Muscle layer of duodenum (tissue), 2 donors: Measurements from ENCODE around the gene KCNIP4.

ENCODE experiments used
- H3K27ac ChIP-seq: one replicate; pipeline ENCODE4 v1.7.0; 2013; ENCODE audit warnings: mild to moderate bottlenecking, low read length
- H3K27me3 ChIP-seq: one replicate; pipeline ENCODE4 v1.7.0; 2013; ENCODE audit warnings: low read depth, mild to moderate bottlenecking, control low read depth, low read length
- H3K36me3 ChIP-seq, 2 donors: one replicate each; pipeline ENCODE4 v1.7.0; 2013; ENCODE audit warnings: low read length in 2 of 2, control low read depth in 1 of 2, mild to moderate bottlenecking in 1 of 2; ENCODE audit not compliant: insufficient read depth in 2 of 2, control insufficient read depth in 1 of 2
- H3K4me1 ChIP-seq, 2 donors: one replicate each; pipeline ENCODE4 v1.7.0; 2013; ENCODE audit warnings: low read length in 2 of 2, mild to moderate bottlenecking in 2 of 2, control low read depth in 1 of 2, moderate library complexity in 1 of 2; ENCODE audit not compliant: insufficient read depth in 2 of 2, control insufficient read depth in 1 of 2
- H3K4me3 ChIP-seq, 2 donors: one replicate each; pipeline ENCODE4 v1.7.0; 2013; ENCODE audit warnings: low read length in 2 of 2, low read depth in 1 of 2, mild to moderate bottlenecking in 1 of 2
- H3K9me3 ChIP-seq, 2 donors: one replicate each; pipeline ENCODE4 v1.7.0; 2013; ENCODE audit warnings: low read length in 2 of 2, control low read depth in 1 of 2, mild to moderate bottlenecking in 1 of 2; ENCODE audit not compliant: control insufficient read depth in 1 of 2
- donor health status: healthy.

KCNIP4 gene

DNA sequence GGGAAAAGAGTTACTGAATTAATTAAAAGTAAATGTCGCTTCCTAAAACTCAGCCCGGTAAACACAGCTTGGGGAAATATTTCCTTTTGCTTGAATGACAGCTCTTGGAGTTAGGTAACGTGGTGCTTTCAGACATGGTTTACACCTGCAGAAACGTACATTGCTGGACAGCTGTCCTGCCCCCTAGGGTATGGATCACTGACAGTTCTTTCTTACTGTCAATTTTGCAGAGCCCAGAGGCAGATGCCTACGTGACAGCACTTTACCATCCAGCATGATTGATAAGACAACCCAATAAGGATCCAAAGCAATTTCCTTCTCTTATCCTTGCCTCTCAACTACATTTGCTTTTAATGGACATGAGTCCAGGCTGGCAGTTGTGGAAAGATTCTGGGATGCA lies 913.8 kb downstream of the KCNIP4 start:
- no peaks in the 10 kb centered on the region for H3K27me3 ChIP-seq
- no peaks in the 10 kb centered on the region for H3K36me3 ChIP-seq
- no peaks in the 10 kb centered on the region for H3K4me1 ChIP-seq
- H3K4me3 ChIP-seq = no peak overlapping the region
- no peaks in the 10 kb centered on the region for H3K9me3 ChIP-seq
- no peak overlapping the region for H3K27ac ChIP-seq

DNA sequence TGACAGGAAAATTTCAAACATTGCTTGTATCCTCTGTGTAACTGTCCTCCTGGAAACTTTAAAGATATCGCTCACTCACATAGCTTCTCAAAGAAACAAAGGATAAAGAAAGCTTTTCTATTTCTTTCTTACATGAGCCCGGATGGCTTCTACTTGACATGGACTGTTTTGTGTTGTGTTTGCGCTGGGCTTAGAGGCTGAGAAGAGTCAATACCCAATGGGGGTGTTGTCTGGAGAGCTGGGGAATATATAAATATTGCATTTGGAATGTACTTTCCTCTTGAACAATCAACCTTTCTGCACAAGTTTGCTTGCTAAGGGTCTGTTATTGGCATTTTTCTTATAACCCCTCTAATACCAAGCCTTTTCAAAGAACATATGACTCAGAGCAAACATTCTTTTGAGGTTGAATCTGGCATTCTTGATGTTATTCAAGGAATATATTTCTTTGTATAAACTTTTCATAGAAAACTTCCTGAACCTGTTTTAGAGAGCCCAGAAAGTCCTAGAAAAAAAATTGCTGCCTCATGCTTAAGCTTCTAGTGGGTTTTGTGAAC lies 916.4 kb downstream of the KCNIP4 start:
- H3K4me1 ChIP-seq = no peaks in the 10 kb centered on the region
- no peaks in the 10 kb centered on the region for H3K36me3 ChIP-seq
- H3K27ac ChIP-seq = no peak overlapping the region
- H3K27me3 ChIP-seq = no peaks in the 10 kb centered on the region
- no peak overlapping the region for H3K4me3 ChIP-seq
- H3K9me3 ChIP-seq = no peaks in the 10 kb centered on the region

DNA sequence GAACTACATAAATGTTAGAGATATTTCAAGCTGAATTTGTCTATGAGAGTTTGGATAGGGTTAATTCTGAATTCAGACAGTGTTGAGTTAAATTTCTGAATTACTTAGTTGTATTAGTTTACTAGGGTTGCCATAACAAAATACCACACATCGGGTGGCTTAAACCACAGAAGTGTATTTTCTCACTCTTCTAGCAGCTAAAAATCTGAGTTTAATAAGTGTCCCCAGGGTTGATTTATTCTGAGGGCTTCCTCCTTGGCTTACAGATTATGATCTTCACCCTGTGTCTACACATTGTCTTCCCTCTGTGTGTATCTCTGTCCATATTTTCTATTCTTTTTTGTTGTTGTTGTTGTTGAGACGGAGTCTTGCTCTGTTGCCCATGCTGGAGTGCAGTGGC lies 929.8 kb downstream of the KCNIP4 start:
- no peaks in the 10 kb centered on the region for H3K9me3 ChIP-seq
- H3K27ac ChIP-seq = no peak overlapping the region
- no peaks in the 10 kb centered on the region for H3K36me3 ChIP-seq
- H3K4me1 ChIP-seq = no peaks in the 10 kb centered on the region
- H3K4me3 ChIP-seq = no peak overlapping the region
- H3K27me3 ChIP-seq = no peaks in the 10 kb centered on the region

DNA sequence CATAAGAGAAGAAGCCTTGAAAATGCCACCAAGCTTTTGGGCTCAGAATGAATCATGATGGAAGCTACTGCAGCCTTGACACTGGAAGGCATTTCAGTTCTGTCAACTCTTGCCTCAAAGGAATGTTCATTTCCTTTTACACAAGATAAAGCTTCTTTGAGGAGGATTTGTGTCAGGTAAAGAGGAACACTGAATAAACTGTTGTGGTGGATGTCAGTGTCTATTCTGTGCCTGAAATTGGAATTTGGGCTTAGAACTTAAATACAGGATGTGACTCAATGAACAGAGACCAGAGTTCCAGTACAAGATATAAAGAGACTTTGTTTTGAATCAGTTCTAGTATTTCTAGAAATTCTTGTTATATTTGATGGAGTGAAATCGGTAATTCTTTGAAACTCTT lies 935.1 kb downstream of the KCNIP4 start:
- no peaks in the 10 kb centered on the region for H3K36me3 ChIP-seq
- H3K9me3 ChIP-seq = no peaks in the 10 kb centered on the region
- no peak overlapping the region for H3K4me3 ChIP-seq
- H3K27me3 ChIP-seq = no peaks in the 10 kb centered on the region
- no peaks in the 10 kb centered on the region for H3K4me1 ChIP-seq
- H3K27ac ChIP-seq = no peak overlapping the region

DNA sequence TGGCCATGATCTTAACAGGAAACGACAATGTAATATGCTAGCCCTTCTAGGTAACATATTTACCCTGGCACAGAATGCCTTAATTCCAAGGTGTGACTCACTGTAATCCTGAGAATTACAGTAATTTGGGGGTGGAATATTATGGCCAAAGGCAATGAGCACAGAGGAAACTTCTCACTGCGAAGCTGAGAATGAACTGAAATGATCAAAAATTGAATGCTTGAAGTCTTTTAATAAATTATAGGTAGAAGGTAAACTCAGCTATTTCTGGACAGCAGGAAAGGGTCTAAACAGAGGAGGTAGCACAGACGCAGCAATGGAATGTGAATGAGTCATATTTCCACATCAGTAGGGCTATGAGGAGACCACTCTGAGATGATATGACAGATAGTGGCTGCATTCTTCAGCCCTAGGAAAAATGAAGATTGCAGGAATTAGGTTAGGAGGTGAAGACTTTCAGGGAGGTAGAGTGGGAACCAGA lies 935.7 kb downstream of the KCNIP4 start:
- Histone ChIP-seq H3K9me3 (no peaks in the 10 kb centered on the region), H3K4me3 (no peak overlapping the region), H3K36me3 (no peaks in the 10 kb centered on the region), H3K4me1 (no peaks in the 10 kb centered on the region), H3K27me3 (no peaks in the 10 kb centered on the region), H3K27ac (no peak overlapping the region)

DNA sequence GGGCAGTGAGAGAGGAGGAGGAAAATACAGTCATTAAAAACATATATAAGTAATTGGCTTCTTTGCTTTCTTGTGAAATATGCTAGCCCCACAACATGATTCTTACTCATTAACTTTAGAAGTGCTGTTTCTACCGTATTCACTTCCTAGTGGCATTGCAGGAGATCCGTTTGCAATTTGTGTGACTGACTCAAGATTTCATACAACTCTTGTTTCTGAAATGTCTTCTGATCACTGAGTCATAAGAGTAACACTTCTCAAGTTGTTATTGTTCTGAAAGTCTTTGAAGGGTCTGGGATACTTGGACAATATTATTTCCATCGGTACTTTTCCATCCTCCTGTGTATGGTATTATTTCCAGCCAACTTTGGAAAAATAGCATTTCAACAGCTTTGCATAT lies 937.5 kb downstream of the KCNIP4 start:
- Histone ChIP-seq H3K36me3 (no peaks in the 10 kb centered on the region), H3K9me3 (no peaks in the 10 kb centered on the region)

DNA sequence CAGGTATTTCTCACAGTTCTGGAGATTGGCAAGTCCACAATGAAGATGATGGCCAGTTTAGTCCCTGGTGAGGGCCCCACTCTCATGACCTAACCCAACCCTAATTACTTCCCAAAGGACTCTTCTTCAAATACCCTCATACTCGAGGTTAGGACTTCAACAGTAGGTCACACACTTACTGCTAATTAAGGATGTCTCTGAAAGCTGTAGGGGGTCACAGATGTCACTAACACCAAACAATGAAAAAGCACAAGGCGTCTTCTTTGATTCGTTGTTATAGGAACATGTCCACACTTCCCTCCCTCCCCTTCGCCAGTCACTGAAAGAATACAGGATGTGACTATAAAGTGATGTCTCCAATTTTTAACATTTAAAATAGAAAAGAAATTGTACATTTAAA lies 938.6 kb downstream of the KCNIP4 start:
- no peaks in the 10 kb centered on the region for H3K27me3 ChIP-seq
- no peak overlapping the region for H3K4me3 ChIP-seq
- H3K4me1 ChIP-seq = no peaks in the 10 kb centered on the region
- H3K9me3 ChIP-seq = no peaks in the 10 kb centered on the region
- H3K27ac ChIP-seq = no peak overlapping the region
- H3K36me3 ChIP-seq = no peaks in the 10 kb centered on the region

More for the DNA sequence above, 937.5 kb downstream of the KCNIP4 start:
- H3K27ac ChIP-seq = no peak overlapping the region
- no peak overlapping the region for H3K4me3 ChIP-seq
- H3K27me3 ChIP-seq = no peaks in the 10 kb centered on the region
- no peaks in the 10 kb centered on the region for H3K4me1 ChIP-seq

DNA sequence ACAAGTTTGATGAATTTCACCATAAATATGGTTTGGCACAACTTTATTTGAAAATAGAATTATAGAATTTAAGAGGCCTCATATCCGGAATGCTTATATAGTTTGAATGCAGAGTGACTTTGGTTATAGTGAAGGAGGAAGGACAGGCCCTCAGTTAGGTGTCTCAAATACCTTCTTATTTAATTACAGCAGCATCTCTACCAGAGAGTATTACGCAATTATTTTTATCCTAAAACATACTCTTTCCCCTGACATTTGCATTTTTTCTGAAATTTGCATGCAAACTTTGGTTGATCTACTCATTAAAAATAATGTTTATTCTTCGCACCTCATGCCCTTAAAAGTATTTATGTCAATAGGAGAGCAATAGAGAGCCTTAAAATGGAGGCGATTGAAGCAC lies 942.9 kb downstream of the KCNIP4 start:
- no peak overlapping the region for H3K27ac ChIP-seq
- H3K9me3 ChIP-seq = no peaks in the 10 kb centered on the region
- H3K27me3 ChIP-seq = no peaks in the 10 kb centered on the region
- peaks cover 0 to 14% of the 10 kb centered on the region in 2 donors for H3K4me1 ChIP-seq
- H3K4me3 ChIP-seq = no peak overlapping the region
- no peaks in the 10 kb centered on the region for H3K36me3 ChIP-seq

DNA sequence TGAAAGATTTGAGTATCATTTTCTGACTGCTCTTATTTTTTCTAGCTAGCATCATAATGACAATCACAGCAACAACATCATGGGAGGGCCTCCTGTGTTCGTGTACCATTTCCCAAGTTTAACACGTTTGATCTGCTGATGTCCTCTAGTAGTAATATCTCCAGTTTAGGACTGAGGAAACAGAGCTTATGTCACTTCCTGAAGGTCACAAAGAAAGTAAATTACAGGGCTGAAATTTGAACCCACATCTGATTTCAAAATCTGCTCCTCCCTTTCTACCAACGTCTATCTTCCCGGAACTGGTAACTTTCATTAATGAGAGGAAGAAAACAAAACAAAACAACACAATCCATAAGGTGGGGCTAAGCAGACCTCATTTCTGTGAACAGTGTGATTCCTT lies 945.6 kb downstream of the KCNIP4 start:
- Histone ChIP-seq H3K27ac (no peak overlapping the region), H3K9me3 (no peaks in the 10 kb centered on the region), H3K4me1 (peaks cover 0 to 14% of the 10 kb centered on the region in 2 donors), H3K4me3 (no peak overlapping the region), H3K36me3 (no peaks in the 10 kb centered on the region), H3K27me3 (no peaks in the 10 kb centered on the region)

DNA sequence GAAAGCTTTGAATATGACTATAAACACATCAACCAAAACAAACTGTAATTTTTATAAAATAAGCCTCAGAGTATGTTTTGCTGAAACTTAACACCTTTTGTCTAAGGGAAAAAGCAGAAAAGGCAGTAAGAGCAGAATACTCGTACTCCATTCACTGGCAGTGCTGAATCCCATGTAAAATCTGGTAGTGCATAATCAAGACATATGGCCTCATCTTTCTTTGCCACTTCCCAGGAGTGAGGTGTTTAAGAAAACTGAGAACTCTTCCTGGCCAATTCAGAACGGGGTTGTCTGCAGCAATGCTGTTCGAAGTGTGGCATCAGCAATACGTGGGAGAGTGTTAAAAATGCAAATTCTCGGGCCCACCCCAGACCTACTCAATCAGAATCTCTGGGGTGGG lies 946.3 kb downstream of the KCNIP4 start:
- H3K36me3 ChIP-seq = no peaks in the 10 kb centered on the region
- H3K9me3 ChIP-seq = no peaks in the 10 kb centered on the region
- peaks cover 0 to 14% of the 10 kb centered on the region in 2 donors for H3K4me1 ChIP-seq
- H3K27ac ChIP-seq = no peak overlapping the region
- no peak overlapping the region for H3K4me3 ChIP-seq
- H3K27me3 ChIP-seq = no peaks in the 10 kb centered on the region

DNA sequence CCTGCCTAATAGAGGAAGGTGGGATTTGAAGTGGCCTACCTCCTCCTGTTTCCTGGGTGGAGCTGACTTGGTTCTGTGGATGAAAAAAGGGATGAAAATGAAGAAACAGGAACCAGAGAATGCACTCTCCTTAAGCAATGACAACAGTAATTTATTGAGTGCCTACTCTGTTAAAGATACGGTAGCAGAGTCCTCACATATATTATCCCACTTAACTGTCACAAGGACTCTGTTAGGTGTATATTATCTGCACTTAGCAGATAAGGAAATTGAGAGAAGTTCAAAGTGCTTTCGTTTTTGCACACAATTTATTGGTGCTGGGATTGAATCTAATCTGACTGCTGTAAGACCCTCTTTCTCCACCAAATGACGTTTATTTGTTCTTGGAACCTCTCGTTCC lies 947.1 kb downstream of the KCNIP4 start:
- Histone ChIP-seq H3K27ac (no peak overlapping the region), H3K4me3 (no peak overlapping the region), H3K27me3 (no peaks in the 10 kb centered on the region), H3K4me1 (peaks cover 0 to 14% of the 10 kb centered on the region in 2 donors), H3K9me3 (no peaks in the 10 kb centered on the region), H3K36me3 (no peaks in the 10 kb centered on the region)

DNA sequence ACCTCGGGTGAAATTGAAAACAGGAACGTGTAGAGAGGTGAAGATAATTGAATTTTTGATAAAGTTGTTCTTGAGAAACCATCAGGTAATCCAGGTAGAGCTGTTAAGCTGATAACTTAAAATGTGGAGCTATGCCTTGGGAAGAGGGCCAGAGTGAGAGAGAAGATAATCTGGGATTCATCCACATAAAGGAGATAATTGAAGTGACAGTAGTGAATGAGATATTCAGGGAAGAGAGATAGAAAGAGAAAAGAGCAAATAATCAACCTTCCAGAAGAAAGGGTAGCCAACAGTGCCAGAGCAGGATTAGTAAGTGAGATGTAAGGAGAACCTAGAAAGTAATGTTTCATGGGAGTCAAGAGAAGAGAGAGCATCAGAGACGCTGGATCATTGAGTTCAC lies 950.7 kb downstream of the KCNIP4 start:
- H3K27ac ChIP-seq = no peak overlapping the region
- H3K4me3 ChIP-seq = no peak overlapping the region
- no peaks in the 10 kb centered on the region for H3K36me3 ChIP-seq
- H3K27me3 ChIP-seq = no peaks in the 10 kb centered on the region
- peaks cover 0 to 3% of the 10 kb centered on the region in 2 donors for H3K9me3 ChIP-seq
- H3K4me1 ChIP-seq = peaks cover 0 to 14% of the 10 kb centered on the region in 2 donors
